SJSA1 (cell line): Measurements from ENCODE around the gene C1orf167. TPM values are rescaled to one million over a fixed set of nuclear protein-coding genes. Genes with fewer than 3 reads are reported as not detected.
A peak's percentile ranks its signal among the peaks of the same experiment; 100 is the strongest.

Source experiments
- DNase-seq, 2 experiments: peaks; one replicate each; pipeline ENCODE4 v3.0.0-alpha.2; 2015 to 2020; ENCODE audit warnings: low spot score in 2 of 2, low read depth in 1 of 2
- H3K27ac ChIP-seq: fragments of 250-450 bp; sonication (Bioruptor Pico); 2 replicates; pipeline ENCODE4 v1.5.1; 2020; ENCODE audit warnings: mild to moderate bottlenecking, moderate library complexity
- H3K27me3 ChIP-seq: fragments of 250-450 bp; sonication (Bioruptor Pico); replicated peaks from 2 replicates; pipeline ENCODE4 v1.5.1; 2020; ENCODE audit warnings: mild to moderate bottlenecking, moderate library complexity
- H3K36me3 ChIP-seq: fragments of 250-450 bp; sonication (Bioruptor Pico); 2 replicates; pipeline ENCODE4 v1.5.1; 2020; ENCODE audit warnings: mild to moderate bottlenecking
- H3K4me1 ChIP-seq: fragments of 250-450 bp; sonication (Bioruptor Pico); replicated peaks from 2 replicates; pipeline ENCODE4 v1.6.1; 2021; ENCODE audit warnings: mild to moderate bottlenecking
- H3K4me3 ChIP-seq: fragments of 250-450 bp; sonication (Bioruptor Pico); 2 replicates; pipeline ENCODE4 v1.5.1; 2020; ENCODE audit warnings: mild to moderate bottlenecking
- H3K9me3 ChIP-seq: fragments of 250-450 bp; sonication (Bioruptor Pico); replicated peaks from 2 replicates; pipeline ENCODE4 v1.5.1; 2020; ENCODE audit warnings: mild to moderate bottlenecking
- total RNA-seq: library from RNA; depleted of rRNA; stranded (reverse); fragments of >200 nt; shearing (Covaris generic); gene quantifications from 2 replicates; pipeline ENCODE4 v1.2.3, GENCODE V29; 2014; rRNA removed

C1orf167 gene
- not detected in 2 replicates for total RNA-seq

- peaks cover 4% of the 10 kb centered on the region for H3K9me3 ChIP-seq
- no peaks in the 10 kb centered on the region for H3K4me1 ChIP-seq
- no peak within 1 kb of the TSS for H3K27ac ChIP-seq
- DNase-seq = no peak
- peaks cover 16% of the 10 kb centered on the region for H3K27me3 ChIP-seq
- H3K36me3 ChIP-seq = no peaks in the 10 kb centered on the region
- H3K4me3 ChIP-seq = no peak within 1 kb of the TSS
These were observed at the start of gene C1orf167 for GRCh38 chr1:11761988-11762406. C1orf167 (plus strand) TSS chr1:11762193; CDS start chr1:11764401, 2,208 bp downstream.

GRCh38 chr1:11712285-11712684 lies 49.7 kb upstream of the C1orf167 start:
- Histone ChIP-seq H3K36me3 (no peaks in the 10 kb centered on the region), H3K9me3 (no peaks in the 10 kb centered on the region), H3K27ac (no peak overlapping the region), H3K4me3 (no peak overlapping the region), H3K4me1 (no peaks in the 10 kb centered on the region), H3K27me3 (peaks cover 20% of the 10 kb centered on the region)
- no peak for DNase-seq

- Histone ChIP-seq H3K4me3 (no peak overlapping the region), H3K36me3 (no peaks in the 10 kb centered on the region), H3K27me3 (peaks cover 20% of the 10 kb centered on the region), H3K4me1 (no peaks in the 10 kb centered on the region), H3K27ac (no peak overlapping the region), H3K9me3 (no peaks in the 10 kb centered on the region)
- DNase-seq = no peak
These were observed 48.9 kb upstream of the C1orf167 start for GRCh38 chr1:11713095-11713494.

DNA sequence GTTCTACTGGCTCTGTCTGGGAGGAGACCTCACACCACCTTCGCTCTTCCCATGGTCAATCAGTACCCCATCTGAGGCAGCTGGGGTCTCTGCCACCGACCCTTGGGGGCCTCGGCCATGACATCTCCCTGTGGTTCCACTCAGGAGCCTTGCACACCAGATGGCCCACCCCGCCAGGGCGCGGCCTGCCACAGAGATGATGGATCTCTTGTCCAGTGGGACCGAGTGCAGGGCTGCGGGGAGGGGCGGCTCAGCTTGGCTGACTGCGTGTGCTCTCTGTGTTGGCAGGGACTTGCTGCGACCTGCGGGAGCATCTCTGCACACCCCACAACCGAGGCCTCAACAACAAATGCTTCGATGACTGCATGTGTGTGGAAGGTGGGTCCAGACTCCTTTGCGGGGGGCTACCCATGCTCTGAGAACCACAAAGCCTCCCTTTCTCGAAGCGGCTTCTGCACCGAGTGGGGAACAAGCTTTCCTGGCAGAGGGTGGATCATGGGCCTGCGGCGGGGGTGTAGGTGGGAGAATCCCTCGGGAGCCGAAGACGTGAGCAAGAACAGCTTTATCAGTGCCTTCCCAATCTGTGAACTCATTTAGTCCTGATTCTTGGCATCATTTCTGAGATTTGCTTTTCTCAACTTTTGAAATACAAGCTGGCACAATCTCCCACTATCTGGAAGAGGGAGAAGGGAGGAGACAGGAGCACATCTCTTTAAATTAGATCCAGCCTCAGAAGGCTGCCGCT lies 47.0 kb upstream of the C1orf167 start:
- Histone ChIP-seq H3K36me3 (no peaks in the 10 kb centered on the region), H3K9me3 (no peaks in the 10 kb centered on the region)
- DNase-seq = no peak

GRCh38 chr1:11719313-11720032 lies 42.5 kb upstream of the C1orf167 start:
- Histone ChIP-seq H3K27me3 (peaks cover 34% of the 10 kb centered on the region), H3K27ac (no peak overlapping the region), H3K9me3 (no peaks in the 10 kb centered on the region), H3K36me3 (no peaks in the 10 kb centered on the region), H3K4me1 (peaks cover 8% of the 10 kb centered on the region), H3K4me3 (no peak overlapping the region)
- DNase-seq = peak; percentile 43 to 66

More for the DNA sequence above, 47.0 kb upstream of the C1orf167 start:
- Histone ChIP-seq H3K4me3 (no peak overlapping the region), H3K27ac (no peak overlapping the region), H3K27me3 (peaks cover 35% of the 10 kb centered on the region), H3K4me1 (peaks cover 8% of the 10 kb centered on the region)

- Histone ChIP-seq H3K27me3 (peaks cover 29% of the 10 kb centered on the region), H3K9me3 (no peaks in the 10 kb centered on the region), H3K27ac (no peak overlapping the region), H3K4me3 (no peak overlapping the region), H3K4me1 (peaks cover 8% of the 10 kb centered on the region), H3K36me3 (no peaks in the 10 kb centered on the region)
- no peak for DNase-seq
These were observed 42.0 kb upstream of the C1orf167 start for GRCh38 chr1:11720033-11720376.

- Histone ChIP-seq H3K27ac (no peak overlapping the region), H3K27me3 (peaks cover 24% of the 10 kb centered on the region; the same call in 1 of the 2 replicates), H3K4me3 (no peak overlapping the region), H3K4me1 (peaks cover 8% of the 10 kb centered on the region), H3K9me3 (no peaks in the 10 kb centered on the region), H3K36me3 (no peaks in the 10 kb centered on the region)
- no peak for DNase-seq
These were observed 41.5 kb upstream of the C1orf167 start for GRCh38 chr1:11720525-11720924.

DNA sequence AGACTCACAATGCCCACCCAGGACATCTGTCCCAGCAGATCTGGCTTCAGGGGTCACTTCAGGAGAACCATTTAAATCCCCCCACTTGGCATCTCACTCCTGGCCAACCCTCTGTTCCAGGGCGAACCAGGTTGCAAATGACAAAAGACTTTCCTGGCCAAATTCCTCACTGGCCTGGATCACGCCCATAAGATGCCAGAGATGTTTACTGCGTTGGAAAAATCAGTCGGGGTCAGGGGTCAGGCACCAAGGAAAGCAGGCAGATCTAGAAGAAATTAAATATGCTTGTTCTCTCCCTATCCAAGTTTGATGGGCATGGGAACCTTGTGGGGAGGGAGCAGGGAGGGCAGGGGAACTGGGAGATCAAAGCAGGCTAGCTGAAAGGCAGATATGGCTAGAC lies 40.7 kb upstream of the C1orf167 start:
- Histone ChIP-seq H3K4me1 (peaks cover 8% of the 10 kb centered on the region), H3K36me3 (no peaks in the 10 kb centered on the region), H3K4me3 (no peak overlapping the region), H3K9me3 (no peaks in the 10 kb centered on the region), H3K27me3 (peaks cover 18% of the 10 kb centered on the region; the same call in 1 of the 2 replicates), H3K27ac (no peak overlapping the region)
- no peak for DNase-seq

- H3K9me3 ChIP-seq = no peaks in the 10 kb centered on the region
- DNase-seq = no peak
These were observed 39.5 kb upstream of the C1orf167 start for GRCh38 chr1:11722538-11722937.

DNA sequence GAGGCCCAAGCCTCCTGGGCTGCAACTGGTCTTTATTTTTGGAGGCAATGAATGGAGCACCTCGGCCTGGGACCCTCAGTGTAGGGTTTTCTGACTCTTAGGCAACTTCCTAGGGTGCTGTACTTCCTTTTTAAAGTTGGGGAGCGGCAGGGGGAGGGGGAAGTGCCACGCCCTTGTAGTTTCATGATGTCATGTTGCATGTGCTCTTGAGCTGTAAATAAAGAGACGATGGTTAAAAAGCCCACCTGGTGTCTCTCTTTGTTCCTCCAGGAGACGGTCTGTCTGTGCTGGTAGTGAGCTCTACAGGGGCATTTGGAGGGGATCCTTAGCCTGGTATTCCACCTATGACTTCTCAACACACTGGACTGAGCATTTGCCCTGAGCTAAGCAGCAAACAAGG lies 36.4 kb upstream of the C1orf167 start:
- no peak overlapping the region for H3K4me3 ChIP-seq
- no peak overlapping the region for H3K27ac ChIP-seq
- no peak for DNase-seq
- no peaks in the 10 kb centered on the region for H3K27me3 ChIP-seq
- no peaks in the 10 kb centered on the region for H3K36me3 ChIP-seq
- H3K4me1 ChIP-seq = no peaks in the 10 kb centered on the region
- H3K9me3 ChIP-seq = no peaks in the 10 kb centered on the region

More at GRCh38 chr1:11722538-11722937, 39.5 kb upstream of the C1orf167 start:
- peaks cover 16% of the 10 kb centered on the region; the same call in 1 of the 2 replicates for H3K27me3 ChIP-seq
- no peaks in the 10 kb centered on the region for H3K36me3 ChIP-seq
- no peak overlapping the region for H3K27ac ChIP-seq
- no peak overlapping the region for H3K4me3 ChIP-seq
- peaks cover 8% of the 10 kb centered on the region for H3K4me1 ChIP-seq

- no peaks in the 10 kb centered on the region for H3K36me3 ChIP-seq
- no peaks in the 10 kb centered on the region for H3K27me3 ChIP-seq
- no peak overlapping the region for H3K27ac ChIP-seq
- H3K4me3 ChIP-seq = no peak overlapping the region
- no peaks in the 10 kb centered on the region for H3K9me3 ChIP-seq
- peaks cover 3% of the 10 kb centered on the region; the same call in 1 of the 2 replicates for H3K4me1 ChIP-seq
- no peak for DNase-seq
These were observed 34.9 kb upstream of the C1orf167 start for GRCh38 chr1:11727119-11727518.

GRCh38 chr1:11728126-11728806 lies 33.7 kb upstream of the C1orf167 start:
- Histone ChIP-seq H3K4me3 (no peak overlapping the region), H3K4me1 (peaks cover 3% of the 10 kb centered on the region; the same call in 1 of the 2 replicates), H3K27ac (no peak overlapping the region), H3K36me3 (no peaks in the 10 kb centered on the region), H3K9me3 (no peaks in the 10 kb centered on the region), H3K27me3 (no peaks in the 10 kb centered on the region)
- DNase-seq = no peak

- Histone ChIP-seq H3K4me3 (no peak overlapping the region), H3K9me3 (no peaks in the 10 kb centered on the region), H3K27me3 (no peaks in the 10 kb centered on the region), H3K36me3 (no peaks in the 10 kb centered on the region), H3K4me1 (peaks cover 3% of the 10 kb centered on the region; the same call in 1 of the 2 replicates), H3K27ac (no peak overlapping the region)
- no peak for DNase-seq
These were observed 32.9 kb upstream of the C1orf167 start for GRCh38 chr1:11729155-11729497.
